Fibroblast of lung (primary cell): ENCODE measurements around the gene PCNT.

Source experiments
- EZH2 ChIP-seq: IDR thresholded peaks from 2 replicates; pipeline ENCODE4 v1.5.1; 2012; ENCODE audit warnings: low read length, control low read depth, mild to moderate bottlenecking; ENCODE audit errors: missing control alignments
- TF ChIP-seq, protein P1 (sequence below), 2 donors: IDR thresholded peaks in 1 of 2; conservative IDR thresholded peaks in 1 of 2; 1 replicate in 1 of 2; 2 replicates in 1 of 2; pipeline ENCODE4 v1.5.1; 2011 to 2012; ENCODE audit warnings: low read length in 2 of 2, control low read depth in 1 of 2, inconsistent platforms in 1 of 2, low read depth in 1 of 2, mild to moderate bottlenecking in 1 of 2

DNA sequence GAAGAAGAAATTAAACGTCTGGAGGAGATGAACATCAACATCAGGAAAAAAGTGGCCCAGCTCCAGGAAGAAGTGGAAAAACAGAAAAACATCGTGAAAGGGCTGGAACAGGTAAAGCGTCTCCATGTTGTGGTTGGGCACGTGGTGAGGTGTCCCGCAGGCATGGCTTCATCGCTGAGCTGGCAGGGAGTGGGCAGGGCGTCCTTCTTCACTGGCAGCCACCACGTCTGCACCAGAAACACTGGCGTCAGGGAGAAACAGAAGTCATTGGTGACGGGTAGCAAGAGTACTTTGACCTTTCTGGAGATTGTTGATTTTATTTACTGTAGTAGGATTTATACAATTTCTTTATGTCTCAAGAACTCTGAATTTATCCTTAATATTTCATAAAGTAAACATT lies 75.7 kb downstream of the PCNT start:
- TF ChIP-seq, protein P1, sequence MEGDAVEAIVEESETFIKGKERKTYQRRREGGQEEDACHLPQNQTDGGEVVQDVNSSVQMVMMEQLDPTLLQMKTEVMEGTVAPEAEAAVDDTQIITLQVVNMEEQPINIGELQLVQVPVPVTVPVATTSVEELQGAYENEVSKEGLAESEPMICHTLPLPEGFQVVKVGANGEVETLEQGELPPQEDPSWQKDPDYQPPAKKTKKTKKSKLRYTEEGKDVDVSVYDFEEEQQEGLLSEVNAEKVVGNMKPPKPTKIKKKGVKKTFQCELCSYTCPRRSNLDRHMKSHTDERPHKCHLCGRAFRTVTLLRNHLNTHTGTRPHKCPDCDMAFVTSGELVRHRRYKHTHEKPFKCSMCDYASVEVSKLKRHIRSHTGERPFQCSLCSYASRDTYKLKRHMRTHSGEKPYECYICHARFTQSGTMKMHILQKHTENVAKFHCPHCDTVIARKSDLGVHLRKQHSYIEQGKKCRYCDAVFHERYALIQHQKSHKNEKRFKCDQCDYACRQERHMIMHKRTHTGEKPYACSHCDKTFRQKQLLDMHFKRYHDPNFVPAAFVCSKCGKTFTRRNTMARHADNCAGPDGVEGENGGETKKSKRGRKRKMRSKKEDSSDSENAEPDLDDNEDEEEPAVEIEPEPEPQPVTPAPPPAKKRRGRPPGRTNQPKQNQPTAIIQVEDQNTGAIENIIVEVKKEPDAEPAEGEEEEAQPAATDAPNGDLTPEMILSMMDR (conservative IDR thresholded peaks at IDR 0.05 in 1 of 2, IDR thresholded peaks at IDR 0.05 in 1 of 2; ENCODE audit: low read depth in 1 of 2, low read length in 2 of 2) = no peak
- TF ChIP-seq EZH2 = no peak
